CD8-positive, alpha-beta memory T cell (primary cell): ENCODE results near the gene CLASP1. TPM values are rescaled to one million over a fixed set of nuclear protein-coding genes. Genes with fewer than 3 reads are reported as not detected.
"Not testable (repeated sequence)": the region's sequence is repeated elsewhere in the genome, so short reads cannot be mapped to it uniquely, and the experiment has no call there.

Source experiments
- CTCF ChIA-PET: fragments of 350-600 bp; sonication (Branson Sonifier 250); formaldehyde crosslinking; loops from one replicate; lab custom pipeline; 2021; ENCODE audit warnings: antibody characterized with exemption; lab: Charles Lee
- POLR2A ChIA-PET: fragments of 350-600 bp; sonication (Branson Sonifier 250); formaldehyde crosslinking; loops from one replicate; lab custom pipeline; 2021; ENCODE audit warnings: antibody characterized with exemption; lab: Charles Lee
- DNase-seq, 5 donors: peaks; one replicate each; pipeline versions ENCODE4 v3.0.0 to v3.0.0-alpha.2; 2020 to 2022; ENCODE audit warnings: mixed read lengths in 1 of 5
- H3K27ac ChIP-seq: one replicate; pipeline ENCODE4 v1.7.0; 2013; ENCODE audit warnings: low read depth, mild to moderate bottlenecking, low read length, moderate library complexity
- H3K27me3 ChIP-seq: 2 replicates; pipeline ENCODE4 v1.7.0; 2013; ENCODE audit warnings: low read length, mild to moderate bottlenecking; ENCODE audit not compliant: insufficient read depth, poor library complexity, severe bottlenecking
- H3K36me3 ChIP-seq: 2 replicates; pipeline ENCODE4 v1.7.0; 2013; ENCODE audit warnings: mild to moderate bottlenecking, low read length, moderate library complexity; ENCODE audit not compliant: insufficient read depth
- H3K4me1 ChIP-seq: 2 replicates; pipeline ENCODE4 v1.7.0; 2013; ENCODE audit warnings: mild to moderate bottlenecking, low read length, moderate library complexity; ENCODE audit not compliant: insufficient read depth
- H3K4me3 ChIP-seq: 2 replicates; pipeline ENCODE4 v1.7.0; 2013; ENCODE audit warnings: mild to moderate bottlenecking, low read length
- H3K9me3 ChIP-seq: 2 replicates; pipeline ENCODE4 v1.7.0; 2013; ENCODE audit warnings: mild to moderate bottlenecking, low read length
- H3K27ac Mint-ChIP-seq, 8 donors: one replicate each; pipeline ENCODE4 v1.8.0; 2020 to 2021; ENCODE audit warnings: mixed read lengths in 8 of 8, mild to moderate bottlenecking in 6 of 8, inconsistent platforms in 3 of 8, moderate library complexity in 3 of 8
- H3K27me3 Mint-ChIP-seq, 2 donors: one replicate each; pipeline ENCODE4 v1.8.0; 2020 to 2021; ENCODE audit warnings: mixed read lengths in 2 of 2, mild to moderate bottlenecking in 1 of 2, moderate library complexity in 1 of 2
- H3K36me3 Mint-ChIP-seq, 3 donors: one replicate each; pipeline ENCODE4 v1.8.0; 2020 to 2021; ENCODE audit warnings: mixed read lengths in 3 of 3, inconsistent platforms in 1 of 3, mild to moderate bottlenecking in 1 of 3
- H3K4me1 Mint-ChIP-seq, 3 donors: one replicate each; pipeline ENCODE4 v1.8.0; 2020 to 2021; ENCODE audit warnings: mixed read lengths in 3 of 3, inconsistent platforms in 1 of 3, mild to moderate bottlenecking in 1 of 3
- H3K4me3 Mint-ChIP-seq, 7 donors: one replicate each; pipeline ENCODE4 v1.8.0; 2020 to 2021; ENCODE audit warnings: mixed read lengths in 7 of 7, mild to moderate bottlenecking in 6 of 7, moderate library complexity in 4 of 7, inconsistent platforms in 2 of 7
- H3K9me3 Mint-ChIP-seq, 5 donors: one replicate each; pipeline ENCODE4 v1.8.0; 2020 to 2022; ENCODE audit warnings: mixed read lengths in 5 of 5, mild to moderate bottlenecking in 3 of 5, moderate library complexity in 2 of 5, inconsistent platforms in 1 of 5
- polyA plus RNA-seq: library from polyadenylated mRNA; unstranded; fragments of 300-500 nt; fragmentation: Illumina TruSeq; gene quantifications from one replicate; pipeline ENCODE4 v1.2.3, GENCODE V29; 2021
- total RNA-seq, 2 experiments: library from RNA; stranded (reverse); gene quantifications; one replicate each; pipeline ENCODE4 v1.2.3, GENCODE V29; 2021

CLASP1 gene
- total and polyA plus RNA-seq, 3 experiments from 2014 or later, result 22.2 to 66.0 (median 62.6) TPM

- CTCF ChIA-PET, result not testable (repeated sequence)
- H3K36me3 Mint-ChIP-seq, result peaks cover 0 to 29% (median 0%) of the 10 kb centered on the region in 3 donors
Measured at GRCh38 chr2:121671621-121672020, 22.4 kb upstream of the CLASP1 start.

GRCh38 chr2:121670181-121670580 lies 20.9 kb upstream of the CLASP1 start:
- H3K36me3 Mint-ChIP-seq, result peaks cover 0 to 23% (median 0%) of the 10 kb centered on the region in 3 donors
- no peak for DNase-seq
- no peak overlapping the region for H3K27ac Mint-ChIP-seq
- no peak overlapping the region for H3K4me3 Mint-ChIP-seq
- no peak overlapping the region for H3K4me3 ChIP-seq
- H3K27me3 ChIP-seq, result no peaks in the 10 kb centered on the region
- no peaks in the 10 kb centered on the region for H3K9me3 ChIP-seq
- no peaks in the 10 kb centered on the region for H3K4me1 ChIP-seq
- CTCF ChIA-PET, result no interaction called here
- POLR2A ChIA-PET, result no interaction called here
- no peaks in the 10 kb centered on the region for H3K36me3 ChIP-seq
- H3K9me3 Mint-ChIP-seq, result peaks cover 15 to 34% (median 21%) of the 10 kb centered on the region in 5 donors
- H3K4me1 Mint-ChIP-seq, result no peaks in the 10 kb centered on the region
- peaks cover 0 to 3% of the 10 kb centered on the region in 2 donors for H3K27me3 Mint-ChIP-seq
- H3K27ac ChIP-seq, result no peak overlapping the region

More at GRCh38 chr2:121671621-121672020, 22.4 kb upstream of the CLASP1 start:
- H3K4me1 Mint-ChIP-seq, POLR2A ChIA-PET, H3K27me3 Mint-ChIP-seq, H3K36me3 ChIP-seq, H3K4me3 Mint-ChIP-seq, H3K27ac ChIP-seq, H3K27ac Mint-ChIP-seq, DNase-seq, H3K9me3 ChIP-seq, H3K4me1 ChIP-seq, H3K4me3 ChIP-seq, H3K27me3 ChIP-seq: not testable (repeated sequence)
- peaks cover 15 to 42% (median 27%) of the 10 kb centered on the region in 5 donors for H3K9me3 Mint-ChIP-seq

GRCh38 chr2:121667618-121668017 lies 18.4 kb upstream of the CLASP1 start:
- DNase-seq, result no peak
- CTCF ChIA-PET, result interaction anchor here (1.4 kb wide), 1 partner anchor 12 kb away, joined by 3 read pairs; no protein-coding TSS in a partner anchor
- Mint-ChIP-seq H3K27ac (no peak overlapping the region), H3K9me3 (peaks cover 6 to 17% (median 11%) of the 10 kb centered on the region in 5 donors), H3K4me3 (no peak overlapping the region), H3K27me3 (peaks cover 0 to 3% of the 10 kb centered on the region in 2 donors), H3K4me1 (peaks cover 0 to 3% (median 0%) of the 10 kb centered on the region in 3 donors), H3K36me3 (peaks cover 0 to 13% (median 2%) of the 10 kb centered on the region in 3 donors)
- H3K4me1 ChIP-seq, result no peaks in the 10 kb centered on the region
- H3K36me3 ChIP-seq, result no peaks in the 10 kb centered on the region
- no peaks in the 10 kb centered on the region for H3K9me3 ChIP-seq
- no peaks in the 10 kb centered on the region for H3K27me3 ChIP-seq
- H3K4me3 ChIP-seq, result no peak overlapping the region
- no peak overlapping the region for H3K27ac ChIP-seq
- POLR2A ChIA-PET, result no interaction called here

GRCh38 chr2:121666042-121666441 lies 16.8 kb upstream of the CLASP1 start:
- Histone ChIP-seq H3K27ac (no peak overlapping the region), H3K9me3 (no peaks in the 10 kb centered on the region), H3K36me3 (no peaks in the 10 kb centered on the region), H3K4me1 (no peaks in the 10 kb centered on the region), H3K4me3 (no peak overlapping the region), H3K27me3 (no peaks in the 10 kb centered on the region)
- POLR2A ChIA-PET, result no interaction called here
- H3K27ac Mint-ChIP-seq, result no peak overlapping the region
- no peaks in the 10 kb centered on the region for H3K27me3 Mint-ChIP-seq
- H3K9me3 Mint-ChIP-seq, result peaks cover 0 to 3% (median 2%) of the 10 kb centered on the region in 5 donors
- H3K36me3 Mint-ChIP-seq, result peaks cover 2 to 5% (median 2%) of the 10 kb centered on the region in 3 donors
- DNase-seq, result no peak
- no peak overlapping the region for H3K4me3 Mint-ChIP-seq
- CTCF ChIA-PET, result no interaction called here
- peaks cover 3 to 5% (median 5%) of the 10 kb centered on the region in 3 donors for H3K4me1 Mint-ChIP-seq

- CTCF ChIA-PET, result no interaction called here
Measured at GRCh38 chr2:121665504-121665903, 16.2 kb upstream of the CLASP1 start.

GRCh38 chr2:121664713-121665112 lies 15.5 kb upstream of the CLASP1 start:
- DNase-seq, result no peak
- Histone ChIP-seq H3K27ac (no peak overlapping the region), H3K4me1 (no peaks in the 10 kb centered on the region), H3K36me3 (no peaks in the 10 kb centered on the region), H3K4me3 (no peak overlapping the region), H3K9me3 (no peaks in the 10 kb centered on the region), H3K27me3 (no peaks in the 10 kb centered on the region)
- H3K36me3 Mint-ChIP-seq, result peaks cover 0 to 2% (median 2%) of the 10 kb centered on the region in 3 donors
- CTCF ChIA-PET, result no interaction called here
- POLR2A ChIA-PET, result no interaction called here
- H3K4me1 Mint-ChIP-seq, result peaks cover 3 to 5% (median 5%) of the 10 kb centered on the region in 3 donors
- peak overlapping the region in 2 of 8 donors; percentile 6 to 60 for H3K27ac Mint-ChIP-seq
- H3K9me3 Mint-ChIP-seq, result peaks cover 0 to 3% (median 0%) of the 10 kb centered on the region in 5 donors
- no peak overlapping the region for H3K4me3 Mint-ChIP-seq
- H3K27me3 Mint-ChIP-seq, result no peaks in the 10 kb centered on the region

More at GRCh38 chr2:121665504-121665903, 16.2 kb upstream of the CLASP1 start:
- Mint-ChIP-seq H3K9me3 (peaks cover 0 to 3% (median 0%) of the 10 kb centered on the region in 5 donors), H3K27ac (peak overlapping the region in 1 of 8 donors; percentile 43), H3K27me3 (no peaks in the 10 kb centered on the region), H3K4me3 (no peak overlapping the region), H3K4me1 (peaks cover 3 to 5% (median 5%) of the 10 kb centered on the region in 3 donors), H3K36me3 (peaks cover 0 to 2% (median 2%) of the 10 kb centered on the region in 3 donors)
- POLR2A ChIA-PET, result no interaction called here
- no peak for DNase-seq
- H3K27ac ChIP-seq, result no peak overlapping the region
- no peaks in the 10 kb centered on the region for H3K4me1 ChIP-seq
- no peaks in the 10 kb centered on the region for H3K9me3 ChIP-seq
- no peak overlapping the region for H3K4me3 ChIP-seq
- H3K36me3 ChIP-seq, result no peaks in the 10 kb centered on the region
- no peaks in the 10 kb centered on the region for H3K27me3 ChIP-seq

GRCh38 chr2:121664086-121664485 lies 14.8 kb upstream of the CLASP1 start:
- H3K4me1 ChIP-seq, result no peaks in the 10 kb centered on the region
- peaks cover 3 to 5% (median 5%) of the 10 kb centered on the region in 3 donors for H3K4me1 Mint-ChIP-seq
- H3K27me3 Mint-ChIP-seq, result no peaks in the 10 kb centered on the region
- DNase-seq, result no peak
- CTCF ChIA-PET, result no interaction called here
- H3K27me3 ChIP-seq, result no peaks in the 10 kb centered on the region
- peaks cover 0 to 2% (median 2%) of the 10 kb centered on the region in 3 donors for H3K36me3 Mint-ChIP-seq
- POLR2A ChIA-PET, result no interaction called here
- no peaks in the 10 kb centered on the region for H3K36me3 ChIP-seq
- H3K4me3 ChIP-seq, result no peak overlapping the region
- peak overlapping the region in 3 of 8 donors; percentile 6 to 25 (median 13) for H3K27ac Mint-ChIP-seq
- H3K9me3 Mint-ChIP-seq, result no peaks in the 10 kb centered on the region
- no peak overlapping the region for H3K27ac ChIP-seq
- H3K4me3 Mint-ChIP-seq, result no peak overlapping the region
- no peaks in the 10 kb centered on the region for H3K9me3 ChIP-seq

- H3K27me3 ChIP-seq, result no peaks in the 10 kb centered on the region
- H3K9me3 ChIP-seq, result no peaks in the 10 kb centered on the region
- ChIA-PET POLR2A (no interaction called here), CTCF (no interaction called here)
- Mint-ChIP-seq H3K27me3 (no peaks in the 10 kb centered on the region), H3K9me3 (no peaks in the 10 kb centered on the region), H3K27ac (peak overlapping the region in 2 of 8 donors; percentile 13 to 25), H3K4me1 (peaks cover 5 to 6% (median 6%) of the 10 kb centered on the region in 3 donors), H3K4me3 (no peak overlapping the region), H3K36me3 (peaks cover 0 to 7% (median 5%) of the 10 kb centered on the region in 3 donors)
- no peaks in the 10 kb centered on the region for H3K4me1 ChIP-seq
- H3K4me3 ChIP-seq, result no peak overlapping the region
- no peak for DNase-seq
- no peak overlapping the region for H3K27ac ChIP-seq
- no peaks in the 10 kb centered on the region for H3K36me3 ChIP-seq
Measured at GRCh38 chr2:121663434-121663833, 14.2 kb upstream of the CLASP1 start.
